ENCODE data around the gene IFRD1. TPM values are rescaled to one million over a fixed set of nuclear protein-coding genes. Genes with fewer than 3 reads are reported as not detected.

Gene IFRD1
- total and polyA plus RNA-seq, 12 donors: 17.5 to 94.6 (median 30.3) TPM

DNA sequence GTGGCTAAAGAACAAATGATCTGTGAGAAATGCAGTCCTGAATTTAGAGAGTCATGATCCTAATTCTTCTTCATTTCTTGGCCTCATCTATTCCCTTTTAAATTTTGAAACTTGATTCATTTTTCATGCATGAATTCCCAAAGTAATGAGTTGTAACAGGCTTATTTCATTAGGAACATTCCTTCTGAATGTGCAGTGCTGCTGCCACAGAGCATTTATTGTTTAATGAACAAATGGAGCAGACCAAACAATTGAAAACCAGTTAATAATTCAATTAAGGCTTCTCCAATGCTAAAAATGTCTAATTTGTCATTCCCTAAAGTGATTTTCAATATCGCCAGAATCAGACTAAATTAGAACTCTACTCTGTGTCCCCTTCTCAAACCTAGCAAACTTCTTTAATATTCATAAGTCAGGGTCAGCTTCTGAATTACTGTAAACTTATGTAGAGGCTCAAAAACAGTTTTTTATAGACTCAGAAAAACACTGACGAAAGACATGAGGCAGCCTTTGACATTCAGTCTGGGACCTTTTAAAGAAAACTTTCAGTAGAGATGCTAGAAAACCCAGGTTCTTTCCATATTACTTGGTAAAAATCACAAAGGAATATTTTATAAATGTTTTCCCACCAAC, 45.0 kb downstream of the IFRD1 start:
- no peaks in the 10 kb centered on the region for H3K9me3 ChIP-seq
- 83 to 92% methylated on average over 2 of the region's 2 CpGs for WGBS, 2 donors
- no peak overlapping the region for H3K27ac ChIP-seq
- peaks cover 0 to 3% (median 0%) of the 10 kb centered on the region in 9 donors for H3K36me3 ChIP-seq
- DNase-seq: no peak
- TF ChIP-seq, protein P1, sequence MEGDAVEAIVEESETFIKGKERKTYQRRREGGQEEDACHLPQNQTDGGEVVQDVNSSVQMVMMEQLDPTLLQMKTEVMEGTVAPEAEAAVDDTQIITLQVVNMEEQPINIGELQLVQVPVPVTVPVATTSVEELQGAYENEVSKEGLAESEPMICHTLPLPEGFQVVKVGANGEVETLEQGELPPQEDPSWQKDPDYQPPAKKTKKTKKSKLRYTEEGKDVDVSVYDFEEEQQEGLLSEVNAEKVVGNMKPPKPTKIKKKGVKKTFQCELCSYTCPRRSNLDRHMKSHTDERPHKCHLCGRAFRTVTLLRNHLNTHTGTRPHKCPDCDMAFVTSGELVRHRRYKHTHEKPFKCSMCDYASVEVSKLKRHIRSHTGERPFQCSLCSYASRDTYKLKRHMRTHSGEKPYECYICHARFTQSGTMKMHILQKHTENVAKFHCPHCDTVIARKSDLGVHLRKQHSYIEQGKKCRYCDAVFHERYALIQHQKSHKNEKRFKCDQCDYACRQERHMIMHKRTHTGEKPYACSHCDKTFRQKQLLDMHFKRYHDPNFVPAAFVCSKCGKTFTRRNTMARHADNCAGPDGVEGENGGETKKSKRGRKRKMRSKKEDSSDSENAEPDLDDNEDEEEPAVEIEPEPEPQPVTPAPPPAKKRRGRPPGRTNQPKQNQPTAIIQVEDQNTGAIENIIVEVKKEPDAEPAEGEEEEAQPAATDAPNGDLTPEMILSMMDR (IDR thresholded peaks at IDR 0.05): no peak
- H3K4me3 ChIP-seq: no peak overlapping the region
- intact Hi-C loops (cut with DNase I): loop anchor here in 7 of 10 donors (5.0 to 10.0 kb wide), 8 partner anchors 48 to 753 kb away; no protein-coding TSS in a partner anchor
- peaks cover 0 to 11% (median 0%) of the 10 kb centered on the region in 9 donors for H3K4me1 ChIP-seq
- no peaks in the 10 kb centered on the region for H3K27me3 ChIP-seq
- no peak for ATAC-seq

DNA sequence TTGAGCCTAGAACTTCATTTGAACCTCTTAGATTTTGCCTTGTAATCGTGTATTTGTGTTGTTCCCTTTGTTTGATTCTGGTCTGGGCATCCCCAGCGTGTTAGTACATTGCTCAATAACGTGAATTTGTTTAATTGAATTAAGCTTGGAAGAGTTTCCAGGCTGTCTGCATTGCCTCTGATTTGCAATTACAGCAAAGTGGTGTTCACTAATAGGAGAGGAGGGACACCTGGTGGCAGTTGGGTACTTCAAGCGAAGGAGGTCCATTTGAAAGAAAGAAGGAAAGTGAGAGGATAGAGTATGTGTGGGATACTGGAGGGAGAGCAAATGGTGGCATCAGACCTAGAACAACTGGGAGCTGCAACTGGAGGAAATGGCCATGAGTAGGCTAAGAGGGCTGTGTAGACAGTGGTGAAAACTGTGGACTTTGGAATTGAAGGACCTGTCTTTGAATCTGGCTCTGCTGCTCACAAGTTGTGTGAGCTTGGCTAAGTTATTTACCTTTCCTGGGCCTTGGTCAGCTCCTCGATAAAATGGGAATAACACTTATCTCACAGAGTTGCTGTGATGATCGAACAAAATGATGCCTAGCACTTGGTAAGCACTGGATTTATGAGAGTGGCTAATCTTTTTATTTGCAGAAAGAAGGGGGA, 45.7 kb downstream of the IFRD1 start:
- Histone ChIP-seq H3K4me3 (no peak overlapping the region), H3K27ac (no peak overlapping the region), H3K36me3 (no peaks in the 10 kb centered on the region), H3K4me1 (peaks cover 0 to 11% (median 0%) of the 10 kb centered on the region in 9 donors), H3K9me3 (no peaks in the 10 kb centered on the region), H3K27me3 (no peaks in the 10 kb centered on the region)
- WGBS, 2 donors: 41 to 46% methylated on average over 6 of the region's 6 CpGs
- intact Hi-C loops (cut with DNase I): loop anchor here in 7 of 10 donors (2.0 to 10.0 kb wide), 9 partner anchors 49 to 754 kb away; no protein-coding TSS in a partner anchor
- peak in 1 of 2 donors; percentile 52 for DNase-seq
- ATAC-seq: peak; percentile 67 to 88 (median 86)
- TF ChIP-seq, protein P1 (IDR thresholded peaks at IDR 0.05): peak; percentile 25 to 77 (median 63)

DNA sequence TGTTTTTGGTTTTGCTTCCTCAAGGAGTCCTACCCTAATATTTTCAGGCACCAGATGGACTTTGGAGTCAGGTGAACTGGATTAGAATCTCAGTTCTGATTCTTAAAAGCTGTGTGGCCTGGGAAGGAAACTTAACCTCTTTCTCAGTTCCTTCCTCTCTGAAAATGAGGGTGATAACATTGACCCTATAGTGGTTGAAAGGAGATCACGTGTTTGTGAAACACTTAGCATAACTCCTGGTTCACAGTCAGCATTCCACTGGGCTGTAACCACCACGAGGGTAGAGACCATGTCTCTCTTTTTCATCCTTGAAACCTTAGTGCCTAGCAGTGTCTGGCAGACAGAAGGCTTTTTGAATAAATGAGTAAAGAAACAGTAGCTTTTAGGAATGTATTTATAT, 47.2 kb downstream of the IFRD1 start:
- no peak for ATAC-seq
- 19 to 27% methylated on average over 2 of the region's 2 CpGs for WGBS, 2 donors
- intact Hi-C loops (cut with DNase I): loop anchor here in 7 of 10 donors (2.0 to 10.0 kb wide), 9 partner anchors 50 to 755 kb away; no protein-coding TSS in a partner anchor

DNA sequence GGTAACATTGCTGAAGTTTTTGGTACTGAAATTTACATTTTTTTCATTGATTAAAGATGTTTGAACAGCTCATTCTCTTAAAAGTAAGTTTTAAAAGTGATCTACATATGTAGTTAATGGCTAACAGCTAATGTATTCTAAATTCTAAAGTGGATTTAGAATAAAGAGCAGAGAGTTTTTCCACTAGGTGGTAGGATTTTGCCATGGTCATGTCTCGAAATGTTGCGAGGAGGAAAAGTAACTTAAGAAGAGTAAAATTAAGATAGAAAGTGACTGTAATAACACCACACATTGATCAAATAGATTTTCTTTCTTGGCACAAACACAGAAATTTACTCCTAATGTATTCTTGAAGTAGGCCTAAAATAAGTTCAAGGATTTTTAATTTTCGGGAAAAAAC, 50.4 kb downstream of the IFRD1 start:
- no peaks in the 10 kb centered on the region for H3K27me3 ChIP-seq
- H3K4me3 ChIP-seq: no peak overlapping the region
- no peaks in the 10 kb centered on the region for H3K9me3 ChIP-seq
- TF ChIP-seq, protein P1 (IDR thresholded peaks at IDR 0.05): peak in 2 of 9 donors; percentile 18 to 27
- intact Hi-C loops (cut with DNase I): no loop called here
- no peaks in the 10 kb centered on the region for H3K36me3 ChIP-seq
- H3K4me1 ChIP-seq: peaks cover 0 to 42% (median 9%) of the 10 kb centered on the region in 9 donors
- 89 to 92% methylated on average over 3 of the region's 3 CpGs for WGBS, 2 donors
- H3K27ac ChIP-seq: no peak overlapping the region
- no peak for DNase-seq
- ATAC-seq: no peak

More for the DNA sequence above, 47.2 kb downstream of the IFRD1 start:
- H3K9me3 ChIP-seq: no peaks in the 10 kb centered on the region
- no peaks in the 10 kb centered on the region for H3K36me3 ChIP-seq
- H3K27ac ChIP-seq: no peak overlapping the region
- no peaks in the 10 kb centered on the region for H3K27me3 ChIP-seq
- no peak for DNase-seq
- TF ChIP-seq, protein P1 (IDR thresholded peaks at IDR 0.05): no peak
- H3K4me1 ChIP-seq: peaks cover 0 to 18% (median 0%) of the 10 kb centered on the region in 9 donors
- H3K4me3 ChIP-seq: no peak overlapping the region
